ENCODE results near the gene CRYAB. TPM values are rescaled to one million over a fixed set of nuclear protein-coding genes. Genes with fewer than 3 reads are reported as not detected.

Gene CRYAB
- total RNA-seq, 1 experiment from 2014 or later = not detected

- Histone ChIP-seq H3K9me2 (ENCODE audit: insufficient read depth) (no peaks in the 10 kb centered on the region), H3K4me2 (peak overlapping the region; percentile 92), H3K79me2 (ENCODE audit: low read depth) (0 out of 2 replicates have a peak, but pooled peaks cover 8% of the 10 kb centered on the region), H3K36me3 (ENCODE audit: low read depth) (peaks cover 7% of the 10 kb centered on the region; the same call in 1 of the 2 replicates), H3K4me1 (replicated peaks; ENCODE audit: insufficient read depth) (peaks cover 13% of the 10 kb centered on the region), H3F3A (ENCODE audit: insufficient read depth, low read depth) (peaks cover 10% of the 10 kb centered on the region), H3K9me3 (ENCODE audit: insufficient read depth, low read depth) (no peaks in the 10 kb centered on the region), H3K27me3 (ENCODE audit: insufficient read depth, low read depth) (no peaks in the 10 kb centered on the region), H4K20me1 (ENCODE audit: insufficient read depth) (no peaks in the 10 kb centered on the region), H3K4me3 (peak overlapping the region; percentile 99), H3K27ac (peak overlapping the region; percentile 17; the same call in 1 of the 2 replicates), H2AFZ (peak overlapping the region; percentile 92)
- no peak for DNase-seq
- CTCF ChIA-PET = interaction anchor here (0.7 to 1.6 kb wide), 4 partner anchors 8 to 110 kb away, joined by 4 to 13 read pairs (median 6); no protein-coding TSS in a partner anchor
- TF ChIP-seq CTCF (conservative IDR thresholded peaks at IDR 0.05) (no peak), EZH2 (IDR thresholded peaks at IDR 0.05; ENCODE audit: low read depth) (no peak)
- intact Hi-C loops (cut with micrococcal nuclease; ENCODE audit: unreplicated experiment) = loop anchor here (10.0 kb wide), 1 partner anchor 293 kb away; the partner anchor contains the start of genes IL18 and TEX12
- BruUV-seq (replicated peaks) = no TSS peak
- POLR2A ChIA-PET (ENCODE audit: unreplicated experiment) = interaction anchor here (0.6 to 0.7 kb wide), 4 partner anchors 55 to 417 kb away, joined by 3 to 6 read pairs (median 4); no protein-coding TSS in a partner anchor
These were observed 39.8 kb downstream of the CRYAB start for GRCh38 chr11:111871693-111872161.

- no peak for TF ChIP-seq EZH2 (IDR thresholded peaks at IDR 0.05; ENCODE audit: low read depth)
- TF ChIP-seq CTCF (conservative IDR thresholded peaks at IDR 0.05) = peak; percentile 68
- intact Hi-C loops (cut with micrococcal nuclease; ENCODE audit: unreplicated experiment) = loop anchor here (10.0 kb wide), 1 partner anchor 294 kb away; the partner anchor contains the start of genes IL18 and TEX12
- H3K27me3 ChIP-seq (ENCODE audit: insufficient read depth, low read depth) = no peaks in the 10 kb centered on the region
- peaks cover 13% of the 10 kb centered on the region for H3K4me1 ChIP-seq (replicated peaks; ENCODE audit: insufficient read depth)
- H4K20me1 ChIP-seq (ENCODE audit: insufficient read depth) = no peaks in the 10 kb centered on the region
- peaks cover 7% of the 10 kb centered on the region; the same call in 1 of the 2 replicates for H3K36me3 ChIP-seq (ENCODE audit: low read depth)
- no peaks in the 10 kb centered on the region for H3K9me3 ChIP-seq (ENCODE audit: insufficient read depth, low read depth)
- ChIA-PET POLR2A (ENCODE audit: unreplicated experiment) (interaction anchor here (0.6 to 1.1 kb wide), 4 partner anchors 24 to 88 kb away, joined by 3 to 10 read pairs (median 5); no protein-coding TSS in a partner anchor), CTCF (interaction anchor here (0.6 to 1.6 kb wide), 6 partner anchors 9 to 111 kb away, joined by 3 to 13 read pairs (median 5); no protein-coding TSS in a partner anchor)
- BruUV-seq (replicated peaks) = no TSS peak
- peak within 1 kb of the TSS; percentile 92 for H3K4me2 ChIP-seq
- peak within 1 kb of the TSS; percentile 92 for H2AFZ ChIP-seq
- H3F3A ChIP-seq (ENCODE audit: insufficient read depth, low read depth) = peaks cover 9% of the 10 kb centered on the region
- 0 out of 2 replicates have a peak, but pooled peaks cover 8% of the 10 kb centered on the region for H3K79me2 ChIP-seq (ENCODE audit: low read depth)
- peak within 1 kb of the TSS; percentile 99 for H3K4me3 ChIP-seq
- H3K27ac ChIP-seq = peak within 1 kb of the TSS; percentile 17; the same call in 1 of the 2 replicates
- peak; percentile 56 to 80 for DNase-seq
- no peaks in the 10 kb centered on the region for H3K9me2 ChIP-seq (ENCODE audit: insufficient read depth)
These were observed 40.5 kb downstream of the CRYAB start, which contains the start of gene ALG9 for GRCh38 chr11:111870886-111871692. Gene ALG9 (minus strand): TSS chr11:111871581. CDS start chr11:111871482, 99 bp downstream.

- peaks cover 9% of the 10 kb centered on the region for H3F3A ChIP-seq (ENCODE audit: insufficient read depth, low read depth)
- peaks cover 7% of the 10 kb centered on the region; the same call in 1 of the 2 replicates for H3K36me3 ChIP-seq (ENCODE audit: low read depth)
- peak overlapping the region; percentile 92 for H2AFZ ChIP-seq
- H3K9me3 ChIP-seq (ENCODE audit: insufficient read depth, low read depth) = no peaks in the 10 kb centered on the region
- H3K9me2 ChIP-seq (ENCODE audit: insufficient read depth) = no peaks in the 10 kb centered on the region
- H4K20me1 ChIP-seq (ENCODE audit: insufficient read depth) = no peaks in the 10 kb centered on the region
- DNase-seq = peak in 1 of 2 experiments; percentile 54
- CTCF ChIA-PET = interaction anchor here (0.6 to 1.6 kb wide), 4 partner anchors 14 to 111 kb away, joined by 3 to 6 read pairs (median 5); no protein-coding TSS in a partner anchor
- H3K4me2 ChIP-seq = peak overlapping the region; percentile 92
- H3K4me1 ChIP-seq (replicated peaks; ENCODE audit: insufficient read depth) = peaks cover 13% of the 10 kb centered on the region
- TF ChIP-seq EZH2 (IDR thresholded peaks at IDR 0.05; ENCODE audit: low read depth) (no peak), CTCF (conservative IDR thresholded peaks at IDR 0.05) (no peak)
- intact Hi-C loops (cut with micrococcal nuclease; ENCODE audit: unreplicated experiment) = loop anchor here (10.0 kb wide), 1 partner anchor 294 kb away; the partner anchor contains the start of genes IL18 and TEX12
- POLR2A ChIA-PET (ENCODE audit: unreplicated experiment) = interaction anchor here (0.5 to 1.1 kb wide), 2 partner anchors 24 to 48 kb away, joined by 3 to 10 read pairs; partner anchors contain the start of gene C11orf52
- H3K27ac ChIP-seq = no peak overlapping the region
- no peaks in the 10 kb centered on the region for H3K27me3 ChIP-seq (ENCODE audit: insufficient read depth, low read depth)
- peak overlapping the region; percentile 99 for H3K4me3 ChIP-seq
- TSS peak; percentile 24 for BruUV-seq (replicated peaks)
- H3K79me2 ChIP-seq (ENCODE audit: low read depth) = 0 out of 2 replicates have a peak, but pooled peaks cover 8% of the 10 kb centered on the region
These were observed 41.1 kb downstream of the CRYAB start for GRCh38 chr11:111870522-111870885.
